Measurements from ENCODE around the gene LIMCH1.
"Not testable (repeated sequence)": the region's sequence is repeated elsewhere in the genome, so short reads cannot be mapped to it uniquely, and the experiment has no call there.

LIMCH1 gene

GRCh38 chr4:41611124-41611838 lies 73.3 kb downstream of the LIMCH1 start:
- DNase-seq (ENCODE audit: low spot score), result no peak

DNA sequence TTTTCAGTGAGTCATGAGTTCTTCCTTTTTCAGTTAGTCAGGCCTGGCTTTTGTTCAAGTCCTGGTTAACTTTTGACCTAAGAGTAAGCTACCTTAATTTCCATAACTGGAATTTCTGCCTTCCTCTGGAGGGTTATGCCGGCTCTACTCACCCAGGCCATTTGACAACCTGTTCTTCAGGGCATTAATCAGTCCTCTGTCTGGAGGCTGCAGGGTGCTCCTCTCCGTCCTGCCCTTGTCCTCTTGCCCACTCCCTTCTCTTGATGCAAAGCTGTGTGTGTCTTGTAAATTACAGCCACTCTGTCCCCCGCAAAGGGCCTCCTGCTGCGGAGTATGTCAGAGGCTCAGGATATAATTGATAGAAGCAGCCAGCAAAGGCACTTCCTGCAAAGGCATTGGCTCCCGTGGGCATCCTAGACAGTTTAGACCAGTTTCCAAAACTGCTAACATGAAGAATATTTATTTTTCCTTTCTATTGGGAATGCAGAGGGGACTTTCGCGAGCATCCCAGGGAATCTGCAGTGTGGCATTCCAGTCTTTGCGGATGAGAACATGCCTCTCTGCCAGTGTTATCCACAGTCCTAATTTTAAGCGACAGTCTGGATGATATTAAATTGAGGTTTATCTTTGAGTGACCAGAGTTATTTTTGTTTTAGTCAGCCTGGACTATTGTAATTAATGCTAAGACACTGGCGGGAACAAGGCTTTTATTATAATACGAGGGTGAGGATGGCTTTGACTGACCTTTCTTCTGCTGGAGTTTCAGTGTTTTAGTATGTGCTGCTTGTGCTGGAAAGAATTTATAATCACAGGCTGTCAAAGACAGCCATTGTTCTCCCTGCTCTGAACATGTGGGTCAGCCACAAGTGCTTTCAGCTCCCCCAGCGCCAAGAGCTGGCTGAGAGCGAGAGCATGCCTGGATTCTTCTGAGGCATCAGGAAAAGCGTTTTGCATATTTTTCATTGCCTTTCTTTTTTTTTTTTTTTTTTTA lies 74.2 kb downstream of the LIMCH1 start:
- DNase-seq (ENCODE audit: low spot score), result peak; percentile 98

GRCh38 chr4:41613386-41613785 lies 75.4 kb downstream of the LIMCH1 start:
- DNase-seq (ENCODE audit: low spot score), result peak; percentile 43

- DNase-seq (ENCODE audit: low spot score), result peak; percentile 49
These were observed 75.9 kb downstream of the LIMCH1 start for GRCh38 chr4:41613821-41614220.

- no peak for DNase-seq (ENCODE audit: low spot score)
These were observed 76.6 kb downstream of the LIMCH1 start for GRCh38 chr4:41614519-41614918.

DNA sequence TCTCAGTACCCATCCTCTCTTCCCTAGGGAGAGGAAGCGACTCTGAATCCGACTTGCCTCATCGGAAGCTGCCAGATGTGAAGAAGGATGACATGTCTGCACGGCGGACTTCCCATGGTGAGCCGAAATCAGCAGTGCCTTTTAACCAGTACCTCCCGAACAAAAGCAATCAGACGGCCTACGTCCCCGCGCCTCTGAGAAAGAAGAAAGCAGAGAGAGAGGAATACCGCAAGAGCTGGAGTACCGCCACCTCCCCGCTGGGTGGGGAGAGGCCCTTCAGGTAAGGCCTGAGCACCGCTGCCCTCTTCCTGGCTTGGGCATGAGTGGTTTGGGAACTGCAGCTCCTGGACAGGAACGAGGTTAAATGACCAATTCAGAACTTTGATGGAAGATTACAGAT lies 81.2 kb downstream of the LIMCH1 start:
- no peak for DNase-seq (ENCODE audit: low spot score)

DNA sequence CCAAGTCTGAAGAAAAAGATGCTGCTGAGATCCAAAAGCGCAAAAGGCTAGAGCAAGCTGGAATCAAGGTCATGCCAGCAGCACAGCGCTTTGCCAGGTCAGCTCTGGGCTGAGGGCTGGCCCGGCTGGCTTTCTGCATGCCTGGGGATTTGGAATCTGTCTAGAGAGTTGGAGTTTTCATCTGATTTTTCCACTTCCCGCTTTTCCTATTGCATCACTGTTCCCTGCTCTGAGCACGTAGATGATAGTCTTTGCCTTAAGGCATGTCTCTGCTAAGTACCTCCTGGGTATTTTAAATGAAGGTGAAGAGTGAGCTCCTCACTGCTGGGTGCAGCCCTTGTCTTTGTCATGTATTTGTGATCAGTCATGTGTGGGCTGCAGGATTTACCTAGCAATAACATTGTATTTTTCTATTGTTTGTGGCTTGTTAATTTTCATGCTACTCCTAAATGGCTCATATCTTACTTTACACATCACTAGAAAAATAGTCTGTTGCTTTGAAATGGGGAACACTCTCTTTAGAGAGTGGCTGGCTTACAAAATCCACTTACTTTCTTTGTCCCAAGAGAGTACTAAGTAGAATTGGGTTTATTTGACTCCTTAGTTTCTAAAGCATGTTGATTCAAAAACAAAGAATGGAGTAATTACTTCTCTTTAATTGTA lies 82.8 kb downstream of the LIMCH1 start:
- no peak for DNase-seq (ENCODE audit: low spot score)

DNA sequence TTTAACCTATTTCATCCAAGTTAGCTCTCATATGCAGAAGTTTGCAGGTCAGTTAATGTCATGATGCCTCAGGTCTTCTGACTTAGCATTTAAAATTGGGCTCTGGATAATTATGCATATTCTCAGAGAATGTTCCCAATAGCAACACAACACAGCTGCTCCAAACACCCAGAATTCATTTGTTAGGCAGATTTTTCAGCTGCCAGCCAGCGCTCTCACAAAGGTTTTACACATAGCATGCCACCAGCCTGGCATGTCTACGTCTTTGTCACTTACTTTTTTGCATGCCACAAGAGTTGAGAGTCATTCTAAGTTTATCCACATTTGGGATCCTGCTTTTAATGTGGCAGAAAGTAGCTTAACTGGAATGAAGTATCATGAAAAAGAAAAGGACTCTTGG lies 84.8 kb downstream of the LIMCH1 start:
- DNase-seq (ENCODE audit: low spot score), result peak; percentile 95

- no peak for DNase-seq (ENCODE audit: low spot score)
These were observed 86.8 kb downstream of the LIMCH1 start for GRCh38 chr4:41624765-41625164.

DNA sequence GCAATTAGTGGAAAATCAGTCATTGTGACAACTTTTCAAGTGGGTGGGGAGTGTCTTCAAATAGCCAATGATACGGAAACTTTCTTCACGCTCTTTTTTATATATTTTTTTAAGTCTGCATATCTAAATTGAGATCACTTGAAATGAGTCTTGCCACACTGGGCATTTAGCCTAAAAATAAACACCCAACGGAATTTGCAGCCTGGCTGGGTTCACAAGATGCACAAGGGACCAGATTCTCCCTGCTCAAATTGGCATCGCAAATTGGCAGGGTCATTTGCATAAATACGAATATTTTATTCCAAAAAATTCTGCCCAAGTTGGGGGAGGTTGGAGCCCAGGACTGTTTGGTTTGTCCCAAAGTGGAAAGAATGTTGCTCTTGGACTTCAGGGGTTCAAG lies 87.6 kb downstream of the LIMCH1 start:
- no peak for DNase-seq (ENCODE audit: low spot score)

DNA sequence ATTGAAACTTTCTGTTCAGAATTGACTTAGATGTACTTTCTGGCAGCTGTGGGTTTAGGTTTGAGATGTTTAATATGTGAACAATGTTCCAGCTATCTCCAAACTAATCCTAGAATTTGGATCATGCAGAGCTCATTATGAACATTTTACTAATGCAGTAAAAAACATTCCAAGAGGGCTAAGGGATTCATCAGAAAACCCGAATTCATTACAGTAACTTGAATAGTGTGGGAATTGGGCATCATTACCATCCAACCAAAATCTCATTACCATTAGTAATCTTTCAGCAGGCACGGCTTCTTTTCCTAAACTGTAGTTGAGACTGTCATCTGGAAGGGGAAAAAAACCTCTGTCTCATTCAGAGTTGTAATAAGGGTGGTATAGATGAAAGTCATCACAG lies 91.0 kb downstream of the LIMCH1 start:
- no peak for DNase-seq (ENCODE audit: low spot score)

GRCh38 chr4:41631523-41631922 lies 93.6 kb downstream of the LIMCH1 start:
- no peak for DNase-seq (ENCODE audit: low spot score)

DNA sequence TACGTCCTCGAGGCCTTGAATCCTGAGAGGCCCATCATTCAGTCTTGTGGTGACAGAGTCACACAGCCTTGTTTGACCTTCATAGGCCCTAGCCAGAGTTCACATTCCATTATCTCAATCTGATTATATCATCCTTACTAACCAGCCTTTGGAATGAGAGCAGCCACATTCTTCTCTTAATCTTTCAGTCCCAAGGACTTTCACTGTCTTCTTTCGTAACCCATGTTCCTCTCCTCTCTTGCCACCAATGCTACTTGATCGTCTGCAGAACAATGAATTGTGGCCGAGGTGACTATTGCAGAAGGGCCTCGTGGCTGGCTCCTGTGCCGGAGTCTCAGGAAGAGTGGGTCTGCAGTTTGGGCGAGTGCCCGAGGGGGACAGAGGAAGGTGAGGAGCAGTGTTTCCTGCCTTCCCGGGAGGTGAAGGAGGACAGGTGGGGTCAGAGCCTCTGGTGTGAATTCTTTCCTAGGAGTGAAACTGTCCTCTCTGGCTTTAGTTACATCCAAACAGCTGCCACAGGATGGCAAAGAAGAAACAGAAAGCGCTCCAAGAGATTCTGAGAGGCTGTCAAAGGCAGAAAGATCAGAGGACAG lies 94.6 kb downstream of the LIMCH1 start:
- no peak for DNase-seq (ENCODE audit: low spot score)

GRCh38 chr4:41633321-41633720 lies 95.4 kb downstream of the LIMCH1 start:
- DNase-seq (ENCODE audit: low spot score), result no peak

GRCh38 chr4:41635441-41635840 lies 97.5 kb downstream of the LIMCH1 start:
- no peak for DNase-seq (ENCODE audit: low spot score)

- DNase-seq (ENCODE audit: low spot score), result no peak
These were observed 100.2 kb downstream of the LIMCH1 start for GRCh38 chr4:41638203-41638602.

- no peak for DNase-seq (ENCODE audit: low spot score)
These were observed 100.9 kb downstream of the LIMCH1 start for GRCh38 chr4:41638866-41639265.

DNA sequence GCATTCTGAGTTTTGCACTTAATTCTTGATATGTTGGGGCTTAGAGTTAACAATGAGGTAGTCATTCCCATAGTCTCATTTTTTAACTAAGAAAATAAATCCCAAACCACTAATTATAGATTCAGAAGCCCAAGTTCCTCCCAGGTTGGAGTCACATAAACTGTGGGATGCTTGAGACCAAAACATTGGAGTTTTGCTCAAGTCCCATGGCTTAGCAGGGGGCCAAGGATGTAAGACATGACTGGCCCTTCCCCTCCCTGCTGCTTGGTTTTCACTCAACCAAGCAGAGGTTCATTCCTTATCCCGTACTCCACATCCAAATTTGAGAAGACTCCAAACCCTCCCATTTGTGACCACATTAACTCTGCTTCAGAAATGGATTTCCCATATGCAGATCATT lies 101.3 kb downstream of the LIMCH1 start:
- no peak for DNase-seq (ENCODE audit: low spot score)

- no peak for DNase-seq (ENCODE audit: low spot score)
These were observed 102.9 kb downstream of the LIMCH1 start for GRCh38 chr4:41640906-41641305.

DNA sequence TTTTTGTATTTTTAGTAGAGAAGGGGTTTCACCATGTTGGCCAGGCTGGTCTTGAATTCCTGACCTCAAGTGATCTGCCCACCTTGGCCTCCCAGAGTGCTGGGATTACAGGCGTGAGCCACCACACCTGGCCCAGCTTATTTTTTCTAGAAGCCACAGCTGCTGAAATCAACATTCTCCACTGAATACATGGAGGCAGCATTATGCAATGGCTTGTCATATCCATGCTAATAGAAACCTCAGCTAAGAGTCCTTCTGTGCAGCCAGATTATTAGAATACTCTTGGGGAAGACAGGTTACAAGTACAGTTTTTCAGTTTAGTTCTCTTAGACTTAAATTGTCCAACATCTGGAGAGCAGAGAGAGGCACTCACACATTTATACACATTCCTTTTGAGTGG lies 104.8 kb downstream of the LIMCH1 start:
- not testable (repeated sequence) for DNase-seq (ENCODE audit: low spot score)

- DNase-seq (ENCODE audit: low spot score), result no peak
These were observed 105.4 kb downstream of the LIMCH1 start for GRCh38 chr4:41643331-41643730.

DNA sequence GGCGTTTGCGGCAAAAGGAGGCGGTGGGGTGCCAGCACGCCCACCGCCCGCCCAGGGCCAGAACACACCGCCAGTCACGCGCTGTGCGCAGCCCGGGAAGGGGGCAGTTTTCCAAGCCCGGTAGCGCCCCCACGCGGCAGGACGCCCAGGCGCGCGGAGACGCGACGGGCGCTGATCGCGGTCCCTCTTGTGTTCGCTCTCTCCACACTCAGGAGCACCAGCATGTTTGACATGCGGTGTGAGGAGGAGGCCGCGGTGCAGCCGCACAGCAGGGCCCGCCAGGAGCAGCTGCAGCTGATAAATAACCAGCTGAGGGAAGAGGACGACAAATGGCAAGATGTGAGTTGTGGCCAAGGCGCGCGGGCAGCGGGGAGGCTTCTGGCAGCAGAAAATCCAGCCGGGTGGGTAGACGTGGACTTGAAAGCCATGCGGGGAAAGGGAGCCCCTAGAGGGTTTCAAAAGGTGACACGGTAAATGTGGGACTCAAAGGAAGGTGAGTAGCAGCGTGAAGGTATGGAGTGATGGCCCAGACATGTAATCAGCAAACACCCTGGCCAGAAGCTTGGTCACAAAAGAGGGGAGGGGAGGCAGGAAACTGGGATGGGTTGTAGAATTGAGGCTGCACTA lies 106.4 kb downstream of the LIMCH1 start:
- DNase-seq (ENCODE audit: low spot score), result peak; percentile 63
